Loucy (cell line): ENCODE results near the gene CCL17.

Source experiments
- H2AFZ ChIP-seq: fragments of 200-600 bp; sonication (generic); 2 replicates; pipeline ENCODE4 v1.6.0; 2016; ENCODE audit warnings: antibody characterized with exemption, mild to moderate bottlenecking, low read length, moderate library complexity
- H3F3A ChIP-seq: fragments of 200-600 bp; 2 replicates; pipeline ENCODE4 v1.6.0; 2016; ENCODE audit warnings: antibody characterized with exemption, low read depth, mild to moderate bottlenecking
- H3K27me3 ChIP-seq: fragments of 200-600 bp; sonication (generic); 2 replicates; pipeline ENCODE4 v1.6.1; 2014; ENCODE audit warnings: low read length, mild to moderate bottlenecking; ENCODE audit not compliant: insufficient read depth, poor library complexity, severe bottlenecking
- H3K36me3 ChIP-seq: fragments of 200-600 bp; sonication (generic); 2 replicates; pipeline ENCODE4 v1.6.1; 2016; ENCODE audit warnings: low read length; ENCODE audit not compliant: insufficient read depth
- H3K4me1 ChIP-seq: fragments of 200-600 bp; sonication (generic); 2 replicates; pipeline ENCODE4 v1.5.1; 2014; ENCODE audit warnings: low read length, mild to moderate bottlenecking; ENCODE audit not compliant: insufficient read depth, poor library complexity, severe bottlenecking
- H3K4me2 ChIP-seq: fragments of 200-600 bp; sonication (generic); 2 replicates; pipeline ENCODE4 v1.6.0; 2014; ENCODE audit warnings: antibody characterized with exemption, low read length, low read depth, mild to moderate bottlenecking; ENCODE audit not compliant: poor library complexity, severe bottlenecking
- H3K4me3 ChIP-seq: fragments of 200-600 bp; sonication (generic); 2 replicates; pipeline ENCODE4 v1.5.1; 2014; ENCODE audit warnings: low read length, mild to moderate bottlenecking, mixed read lengths; ENCODE audit not compliant: poor library complexity, severe bottlenecking
- H3K79me2 ChIP-seq: fragments of 200-600 bp; sonication (generic); 2 replicates; pipeline ENCODE4 v1.6.1; 2014; ENCODE audit warnings: low read length; ENCODE audit not compliant: insufficient read depth
- H3K9ac ChIP-seq: fragments of 200-600 bp; sonication (generic); 2 replicates; pipeline ENCODE4 v1.6.0; 2014; ENCODE audit warnings: mild to moderate bottlenecking, low read depth, low read length, moderate library complexity; ENCODE audit not compliant: poor library complexity, severe bottlenecking
- H3K9me2 ChIP-seq: fragments of 200-600 bp; sonication (generic); replicated peaks from 2 replicates; pipeline ENCODE4 v1.6.1; 2016; ENCODE audit warnings: low read depth, low read length, mixed read lengths
- H3K9me3 ChIP-seq: fragments of 200-600 bp; sonication (generic); 2 replicates; pipeline ENCODE4 v1.6.1; 2014; ENCODE audit warnings: mild to moderate bottlenecking, antibody characterized with exemption, low read length, low read depth; ENCODE audit not compliant: insufficient read depth
- H4K20me1 ChIP-seq: fragments of 200-600 bp; sonication (generic); 2 replicates; pipeline ENCODE4 v1.6.0; 2014; ENCODE audit warnings: antibody characterized with exemption, low read length, mild to moderate bottlenecking; ENCODE audit not compliant: insufficient read depth, poor library complexity, severe bottlenecking
- EZH2phosphoT487 ChIP-seq: fragments of 200-600 bp; IDR thresholded peaks from 2 replicates; pipeline ENCODE4 v1.6.1; 2018; ENCODE audit warnings: antibody characterized with exemption, mild to moderate bottlenecking, moderate library complexity, borderline replicate concordance
- TF ChIP-seq, protein P1 (sequence below): fragments of 200-600 bp; sonication (generic); conservative IDR thresholded peaks from 2 replicates; pipeline ENCODE4 v1.5.1; 2014; ENCODE audit warnings: mild to moderate bottlenecking, antibody characterized with exemption, low read length

CCL17 gene

GRCh38 chr16:57376313-57376818, 28.2 kb upstream of the CCL17 start:
- H3K79me2 ChIP-seq, result no peaks in the 10 kb centered on the region
- H3K9me3 ChIP-seq, result no peaks in the 10 kb centered on the region
- no peak overlapping the region for H3K9ac ChIP-seq
- H3K36me3 ChIP-seq, result no peaks in the 10 kb centered on the region
- H3K4me2 ChIP-seq, result no peak overlapping the region
- no peak overlapping the region for H3K4me3 ChIP-seq
- H3K4me1 ChIP-seq, result peaks cover 13% of the 10 kb centered on the region
- no peak overlapping the region for H2AFZ ChIP-seq
- H3F3A ChIP-seq, result no peaks in the 10 kb centered on the region
- no peaks in the 10 kb centered on the region for H3K9me2 ChIP-seq
- no peaks in the 10 kb centered on the region for H3K27me3 ChIP-seq
- TF ChIP-seq, protein P1, sequence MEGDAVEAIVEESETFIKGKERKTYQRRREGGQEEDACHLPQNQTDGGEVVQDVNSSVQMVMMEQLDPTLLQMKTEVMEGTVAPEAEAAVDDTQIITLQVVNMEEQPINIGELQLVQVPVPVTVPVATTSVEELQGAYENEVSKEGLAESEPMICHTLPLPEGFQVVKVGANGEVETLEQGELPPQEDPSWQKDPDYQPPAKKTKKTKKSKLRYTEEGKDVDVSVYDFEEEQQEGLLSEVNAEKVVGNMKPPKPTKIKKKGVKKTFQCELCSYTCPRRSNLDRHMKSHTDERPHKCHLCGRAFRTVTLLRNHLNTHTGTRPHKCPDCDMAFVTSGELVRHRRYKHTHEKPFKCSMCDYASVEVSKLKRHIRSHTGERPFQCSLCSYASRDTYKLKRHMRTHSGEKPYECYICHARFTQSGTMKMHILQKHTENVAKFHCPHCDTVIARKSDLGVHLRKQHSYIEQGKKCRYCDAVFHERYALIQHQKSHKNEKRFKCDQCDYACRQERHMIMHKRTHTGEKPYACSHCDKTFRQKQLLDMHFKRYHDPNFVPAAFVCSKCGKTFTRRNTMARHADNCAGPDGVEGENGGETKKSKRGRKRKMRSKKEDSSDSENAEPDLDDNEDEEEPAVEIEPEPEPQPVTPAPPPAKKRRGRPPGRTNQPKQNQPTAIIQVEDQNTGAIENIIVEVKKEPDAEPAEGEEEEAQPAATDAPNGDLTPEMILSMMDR, result no peak
- no peak for TF ChIP-seq EZH2phosphoT487
- no peaks in the 10 kb centered on the region for H4K20me1 ChIP-seq

DNA sequence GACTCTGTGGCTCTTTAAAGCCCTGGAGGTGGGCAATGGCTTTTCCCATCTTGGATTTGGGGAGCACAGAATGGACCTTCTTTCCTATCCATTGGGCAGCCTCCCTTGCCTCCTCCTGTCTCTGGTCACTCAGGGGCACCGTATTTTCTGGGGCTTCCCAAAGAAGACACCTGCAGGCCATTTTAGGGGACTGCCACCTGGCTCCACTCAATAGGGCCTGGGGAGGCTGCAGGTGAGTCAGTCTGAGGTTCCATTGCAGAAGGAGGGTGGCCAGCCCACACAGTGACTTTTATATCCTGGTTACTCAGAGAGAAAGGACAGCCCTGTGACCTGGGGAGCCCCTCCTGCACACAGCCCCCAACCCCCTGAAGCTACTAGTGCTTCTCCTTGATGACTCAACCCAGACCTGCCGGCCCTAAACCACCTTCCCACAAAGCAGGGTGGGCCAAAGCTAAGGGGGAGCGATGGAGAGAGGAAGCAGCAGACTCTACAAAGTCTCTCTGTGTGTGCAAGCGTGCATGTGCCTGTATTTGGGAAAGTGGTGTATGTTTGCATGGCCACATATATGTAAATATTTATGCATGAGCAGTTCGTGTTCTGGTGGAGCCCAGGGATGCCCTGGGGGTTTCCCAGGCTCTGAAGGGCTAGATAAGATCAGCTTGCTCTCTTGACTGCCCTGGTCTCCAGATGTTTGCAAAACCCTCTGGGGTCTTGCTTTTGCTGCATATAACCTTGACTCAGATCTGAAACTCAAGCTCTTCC, 27.3 kb upstream of the CCL17 start:
- H4K20me1 ChIP-seq, result no peaks in the 10 kb centered on the region
- H3K79me2 ChIP-seq, result no peaks in the 10 kb centered on the region
- no peaks in the 10 kb centered on the region for H3K36me3 ChIP-seq
- no peaks in the 10 kb centered on the region for H3F3A ChIP-seq
- H3K9me2 ChIP-seq, result no peaks in the 10 kb centered on the region
- H3K4me3 ChIP-seq, result no peak overlapping the region
- H3K9ac ChIP-seq, result no peak overlapping the region
- no peak for TF ChIP-seq EZH2phosphoT487
- TF ChIP-seq, protein P1, result no peak
- H3K4me2 ChIP-seq, result peak overlapping the region; percentile 20
- peaks cover 13% of the 10 kb centered on the region for H3K4me1 ChIP-seq
- no peak overlapping the region for H2AFZ ChIP-seq
- H3K9me3 ChIP-seq, result no peaks in the 10 kb centered on the region
- H3K27me3 ChIP-seq, result no peaks in the 10 kb centered on the region

DNA sequence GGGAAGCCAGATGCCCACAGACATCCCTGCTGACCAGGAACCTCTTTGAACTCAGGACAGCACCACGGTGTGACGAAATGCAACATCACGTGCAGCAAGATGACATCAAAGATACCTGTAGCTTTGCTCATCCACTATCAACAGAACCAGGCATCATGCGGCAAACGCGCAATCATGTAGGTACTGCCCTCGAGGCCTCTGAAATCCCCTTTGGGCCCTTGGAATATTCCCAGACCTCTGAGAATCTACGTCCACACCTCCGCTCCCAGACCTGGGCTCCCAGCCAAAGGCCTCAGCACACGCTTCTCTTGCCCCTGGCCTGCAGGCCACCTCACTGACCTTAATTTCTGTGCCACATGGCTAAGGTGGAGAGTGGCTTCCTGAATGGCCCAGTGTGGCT, 25.0 kb upstream of the CCL17 start:
- no peaks in the 10 kb centered on the region for H3F3A ChIP-seq
- no peaks in the 10 kb centered on the region for H3K36me3 ChIP-seq
- H3K4me3 ChIP-seq, result no peak overlapping the region
- no peaks in the 10 kb centered on the region for H4K20me1 ChIP-seq
- no peaks in the 10 kb centered on the region for H3K79me2 ChIP-seq
- TF ChIP-seq, protein P1, result no peak
- TF ChIP-seq EZH2phosphoT487, result no peak
- no peaks in the 10 kb centered on the region for H3K9me2 ChIP-seq
- H3K4me1 ChIP-seq, result peaks cover 13% of the 10 kb centered on the region
- no peak overlapping the region for H3K9ac ChIP-seq
- no peaks in the 10 kb centered on the region for H3K9me3 ChIP-seq
- H2AFZ ChIP-seq, result no peak overlapping the region
- H3K27me3 ChIP-seq, result no peaks in the 10 kb centered on the region
- no peak overlapping the region for H3K4me2 ChIP-seq
